Stimulated activated CD4-positive, alpha-beta T cell treated with anti-CD3 and anti-CD28 coated beads, TNF-alpha, amount 100 ng/mL, for 48 hours (primary cell): Measurements from ENCODE around the gene FST.

Experiments
- DNase-seq, 3 donors: peaks; one replicate each; pipeline ENCODE4 v3.0.0-alpha.2; 2020; ENCODE audit warnings: low read depth in 3 of 3

Gene FST

DNA sequence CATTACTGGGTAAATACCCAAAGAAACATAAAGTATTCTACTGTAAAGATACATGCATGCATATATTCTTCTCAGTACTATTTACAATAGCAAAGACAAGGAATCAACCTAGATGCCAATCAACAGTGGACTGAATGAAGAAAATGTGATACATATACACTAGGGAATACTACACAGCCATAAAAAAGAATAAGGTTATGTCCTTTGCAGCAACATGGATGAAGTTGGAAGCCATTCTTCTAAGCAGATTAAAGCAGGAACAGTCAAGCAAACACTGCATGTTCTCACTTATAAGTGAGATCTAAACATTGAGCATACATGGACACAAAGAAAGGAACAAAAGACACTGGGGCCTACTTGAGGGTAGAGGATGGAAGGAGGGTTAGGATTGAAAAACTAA lies 40.4 kb downstream of the FST start:
- DNase-seq: no peak
